Astrocyte (in vitro differentiated cells and primary cell): ENCODE measurements around the gene SPATA17. TPM values are rescaled to one million over a fixed set of nuclear protein-coding genes. Genes with fewer than 3 reads are reported as not detected.

Experiments
- DNase-seq: peaks from one replicate; pipeline ENCODE4 v3.0.0-alpha.2; 2010; ENCODE audit warnings: low read depth
- FAIRE-seq: peaks from 2 replicates; lab custom pipeline; 2011; peaks lifted over from hg19 to GRCh38; lab: Jason Lieb, UNC
- H2AFZ ChIP-seq: 2 replicates; pipeline ENCODE4 v1.6.0; 2012; ENCODE audit warnings: low read depth, low read length, inconsistent platforms
- H3K27ac ChIP-seq: 2 replicates; pipeline ENCODE4 v1.5.1; 2011; ENCODE audit warnings: low read depth, low read length, inconsistent platforms
- H3K27me3 ChIP-seq: 2 replicates; pipeline ENCODE4 v1.6.0; 2011; ENCODE audit warnings: low read length, inconsistent platforms; ENCODE audit not compliant: insufficient read depth
- H3K36me3 ChIP-seq: 2 replicates; pipeline ENCODE4 v1.5.1; 2011; ENCODE audit warnings: low read length, inconsistent platforms; ENCODE audit not compliant: insufficient read depth
- H3K4me1 ChIP-seq: 2 replicates; pipeline ENCODE4 v1.5.1; 2011; ENCODE audit warnings: low read length, inconsistent platforms; ENCODE audit not compliant: insufficient read depth
- H3K4me2 ChIP-seq: 2 replicates; pipeline ENCODE4 v1.6.0; 2012; ENCODE audit warnings: low read length, inconsistent platforms
- H3K4me3 ChIP-seq: 2 replicates; pipeline ENCODE4 v1.5.1; 2011; ENCODE audit warnings: low read depth, mild to moderate bottlenecking, low read length, inconsistent platforms; ENCODE audit not compliant: insufficient read depth
- H3K79me2 ChIP-seq: 2 replicates; pipeline ENCODE4 v1.6.0; 2012; ENCODE audit warnings: mild to moderate bottlenecking, low read length, inconsistent platforms; ENCODE audit not compliant: insufficient read depth
- H3K9ac ChIP-seq: 2 replicates; pipeline ENCODE4 v1.6.0; 2012; ENCODE audit warnings: mild to moderate bottlenecking, low read length, inconsistent platforms
- H3K9me3 ChIP-seq: 2 replicates; pipeline ENCODE4 v1.5.1; 2012; ENCODE audit warnings: low read depth, mild to moderate bottlenecking, low read length, inconsistent platforms; ENCODE audit not compliant: insufficient read depth
- H4K20me1 ChIP-seq: 2 replicates; pipeline ENCODE4 v1.6.0; 2012; ENCODE audit warnings: low read length, inconsistent platforms; ENCODE audit not compliant: insufficient read depth
- H3K27ac Mint-ChIP-seq: one replicate; pipeline ENCODE4 v1.8.0; 2021; ENCODE audit warnings: mild to moderate bottlenecking, mixed read lengths; ENCODE audit not compliant: unreplicated experiment
- H3K27me3 Mint-ChIP-seq: one replicate; pipeline ENCODE4 v1.8.0; 2021; ENCODE audit warnings: low read depth, mixed read lengths; ENCODE audit not compliant: unreplicated experiment
- H3K36me3 Mint-ChIP-seq: one replicate; pipeline ENCODE4 v1.8.0; 2021; ENCODE audit warnings: low read depth, mixed read lengths; ENCODE audit not compliant: unreplicated experiment
- H3K4me1 Mint-ChIP-seq: one replicate; pipeline ENCODE4 v1.8.0; 2021; ENCODE audit warnings: low read depth, mixed read lengths; ENCODE audit not compliant: unreplicated experiment
- H3K4me3 Mint-ChIP-seq: one replicate; pipeline ENCODE4 v1.8.0; 2021; ENCODE audit warnings: mild to moderate bottlenecking, moderate library complexity, mixed read lengths; ENCODE audit not compliant: unreplicated experiment
- H3K9me3 Mint-ChIP-seq: one replicate; pipeline ENCODE4 v1.8.0; 2021; ENCODE audit warnings: mild to moderate bottlenecking, mixed read lengths; ENCODE audit not compliant: unreplicated experiment
- EZH2 ChIP-seq: IDR thresholded peaks from 2 replicates; pipeline ENCODE4 v1.6.1; 2012; ENCODE audit warnings: mild to moderate bottlenecking, low read length, inconsistent platforms; ENCODE audit not compliant: insufficient read depth
- total RNA-seq: library from RNA; stranded (reverse); gene quantifications from 2 replicates; pipeline ENCODE4 v1.2.1, GENCODE V29; 2021
- TF ChIP-seq, protein P1 (sequence below): IDR thresholded peaks from 2 replicates; pipeline ENCODE4 v1.5.1; 2011; ENCODE audit warnings: low read depth, mild to moderate bottlenecking, inconsistent platforms, low read length, moderate library complexity; ENCODE audit not compliant: insufficient read depth

Gene SPATA17
- total RNA-seq, 1 donor from 2014 or later: 1.3 TPM

- no peak overlapping the region for H3K4me2 ChIP-seq
- no peak for TF ChIP-seq EZH2
- TF ChIP-seq, protein P1, sequence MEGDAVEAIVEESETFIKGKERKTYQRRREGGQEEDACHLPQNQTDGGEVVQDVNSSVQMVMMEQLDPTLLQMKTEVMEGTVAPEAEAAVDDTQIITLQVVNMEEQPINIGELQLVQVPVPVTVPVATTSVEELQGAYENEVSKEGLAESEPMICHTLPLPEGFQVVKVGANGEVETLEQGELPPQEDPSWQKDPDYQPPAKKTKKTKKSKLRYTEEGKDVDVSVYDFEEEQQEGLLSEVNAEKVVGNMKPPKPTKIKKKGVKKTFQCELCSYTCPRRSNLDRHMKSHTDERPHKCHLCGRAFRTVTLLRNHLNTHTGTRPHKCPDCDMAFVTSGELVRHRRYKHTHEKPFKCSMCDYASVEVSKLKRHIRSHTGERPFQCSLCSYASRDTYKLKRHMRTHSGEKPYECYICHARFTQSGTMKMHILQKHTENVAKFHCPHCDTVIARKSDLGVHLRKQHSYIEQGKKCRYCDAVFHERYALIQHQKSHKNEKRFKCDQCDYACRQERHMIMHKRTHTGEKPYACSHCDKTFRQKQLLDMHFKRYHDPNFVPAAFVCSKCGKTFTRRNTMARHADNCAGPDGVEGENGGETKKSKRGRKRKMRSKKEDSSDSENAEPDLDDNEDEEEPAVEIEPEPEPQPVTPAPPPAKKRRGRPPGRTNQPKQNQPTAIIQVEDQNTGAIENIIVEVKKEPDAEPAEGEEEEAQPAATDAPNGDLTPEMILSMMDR: no peak
- H3K36me3 Mint-ChIP-seq: no peaks in the 10 kb centered on the region
- H3K27ac ChIP-seq: no peak overlapping the region
- no peaks in the 10 kb centered on the region for H3K36me3 ChIP-seq
- no peak overlapping the region for H2AFZ ChIP-seq
- FAIRE-seq (no peak), DNase-seq (peak; percentile 60)
- H4K20me1 ChIP-seq: no peaks in the 10 kb centered on the region
- H3K4me3 ChIP-seq: no peak overlapping the region
- peaks cover 2% of the 10 kb centered on the region for H3K4me1 Mint-ChIP-seq
- no peak overlapping the region for H3K9ac ChIP-seq
- no peaks in the 10 kb centered on the region for H3K4me1 ChIP-seq
- H3K9me3 Mint-ChIP-seq: no peaks in the 10 kb centered on the region
- H3K9me3 ChIP-seq: no peaks in the 10 kb centered on the region
- H3K27me3 Mint-ChIP-seq: peaks cover 2% of the 10 kb centered on the region
- no peaks in the 10 kb centered on the region for H3K79me2 ChIP-seq
- no peak overlapping the region for H3K27ac Mint-ChIP-seq
- H3K4me3 Mint-ChIP-seq: no peak overlapping the region
- no peaks in the 10 kb centered on the region for H3K27me3 ChIP-seq
These were observed 250.0 kb downstream of the SPATA17 start for GRCh38 chr1:217881131-217881543.

GRCh38 chr1:217881607-217882332 is 250.6 kb downstream of the SPATA17 start:
- no peak overlapping the region for H2AFZ ChIP-seq
- TF ChIP-seq, protein P1: no peak
- no peak for TF ChIP-seq EZH2
- H3K4me2 ChIP-seq: no peak overlapping the region
- no peaks in the 10 kb centered on the region for H3K36me3 Mint-ChIP-seq
- H3K27me3 ChIP-seq: no peaks in the 10 kb centered on the region
- H3K9me3 Mint-ChIP-seq: no peaks in the 10 kb centered on the region
- no peak overlapping the region for H3K9ac ChIP-seq
- no peaks in the 10 kb centered on the region for H3K4me1 ChIP-seq
- no peaks in the 10 kb centered on the region for H3K36me3 ChIP-seq
- H4K20me1 ChIP-seq: no peaks in the 10 kb centered on the region
- H3K79me2 ChIP-seq: no peaks in the 10 kb centered on the region
- DNase-seq: peak; percentile 18
- no peak overlapping the region for H3K4me3 Mint-ChIP-seq
- H3K27me3 Mint-ChIP-seq: peaks cover 2% of the 10 kb centered on the region
- FAIRE-seq: no peak
- H3K27ac ChIP-seq: no peak overlapping the region
- no peak overlapping the region for H3K4me3 ChIP-seq
- no peak overlapping the region for H3K27ac Mint-ChIP-seq
- H3K4me1 Mint-ChIP-seq: peaks cover 2% of the 10 kb centered on the region
- H3K9me3 ChIP-seq: no peaks in the 10 kb centered on the region

GRCh38 chr1:217885181-217885580 is 254.0 kb downstream of the SPATA17 start:
- FAIRE-seq: no peak
- no peak overlapping the region for H3K4me3 Mint-ChIP-seq
- peaks cover 2% of the 10 kb centered on the region for H3K4me1 Mint-ChIP-seq

More at GRCh38 chr1:217885181-217885580, 254.0 kb downstream of the SPATA17 start:
- no peaks in the 10 kb centered on the region for H3K4me1 ChIP-seq
- H3K36me3 Mint-ChIP-seq: no peaks in the 10 kb centered on the region
- H3K27ac Mint-ChIP-seq: no peak overlapping the region
- no peak overlapping the region for H3K4me2 ChIP-seq
- TF ChIP-seq, protein P1: no peak
- TF ChIP-seq EZH2: no peak
- no peaks in the 10 kb centered on the region for H4K20me1 ChIP-seq
- H3K9me3 ChIP-seq: no peaks in the 10 kb centered on the region
- peaks cover 6% of the 10 kb centered on the region for H3K27me3 Mint-ChIP-seq
- no peak overlapping the region for H2AFZ ChIP-seq
- no peak overlapping the region for H3K27ac ChIP-seq
- H3K9ac ChIP-seq: no peak overlapping the region
- no peaks in the 10 kb centered on the region for H3K79me2 ChIP-seq
- no peaks in the 10 kb centered on the region for H3K36me3 ChIP-seq
- no peak for DNase-seq
- no peaks in the 10 kb centered on the region for H3K9me3 Mint-ChIP-seq
- H3K27me3 ChIP-seq: no peaks in the 10 kb centered on the region
- no peak overlapping the region for H3K4me3 ChIP-seq
